GM10847 (cell line): Measurements from ENCODE around the gene LAMP5.

Source experiments
- POLR2A ChIP-seq: IDR thresholded peaks from 2 replicates; pipeline ENCODE4 v1.6.1; 2011; ENCODE audit not compliant: insufficient read length; ENCODE audit errors: extremely low read depth

Gene LAMP5

GRCh38 chr20:9514461-9515213, at the start of gene LAMP5:
LAMP5 (plus strand) TSS chr20:9514590; CDS start chr20:9514853, 263 bp downstream.
- TF ChIP-seq POLR2A: no peak

- TF ChIP-seq POLR2A: no peak
Observed at GRCh38 chr20:9467995-9468394, 46.4 kb upstream of the LAMP5 start.

GRCh38 chr20:9474835-9475415, 39.5 kb upstream of the LAMP5 start:
- no peak for TF ChIP-seq POLR2A

- no peak for TF ChIP-seq POLR2A
Observed at GRCh38 chr20:9475456-9475855, 38.9 kb upstream of the LAMP5 start.

GRCh38 chr20:9476174-9476573, 38.2 kb upstream of the LAMP5 start:
- TF ChIP-seq POLR2A: no peak

- TF ChIP-seq POLR2A: no peak
Observed at GRCh38 chr20:9476637-9477036, 37.8 kb upstream of the LAMP5 start.

GRCh38 chr20:9478771-9479170, 35.6 kb upstream of the LAMP5 start:
- no peak for TF ChIP-seq POLR2A

- TF ChIP-seq POLR2A: no peak
Observed at GRCh38 chr20:9480066-9480465, 34.3 kb upstream of the LAMP5 start.

GRCh38 chr20:9482180-9482579, 32.2 kb upstream of the LAMP5 start:
- TF ChIP-seq POLR2A: no peak

GRCh38 chr20:9483131-9483530, 31.3 kb upstream of the LAMP5 start:
- no peak for TF ChIP-seq POLR2A

- no peak for TF ChIP-seq POLR2A
Observed at GRCh38 chr20:9485614-9486340, 28.6 kb upstream of the LAMP5 start.

GRCh38 chr20:9487231-9487630, 27.2 kb upstream of the LAMP5 start:
- TF ChIP-seq POLR2A: no peak

- no peak for TF ChIP-seq POLR2A
Observed at GRCh38 chr20:9488063-9488462, 26.3 kb upstream of the LAMP5 start.

GRCh38 chr20:9490161-9490560, 24.2 kb upstream of the LAMP5 start:
- no peak for TF ChIP-seq POLR2A

- TF ChIP-seq POLR2A: no peak
Observed at GRCh38 chr20:9490631-9491030, 23.8 kb upstream of the LAMP5 start.

GRCh38 chr20:9491324-9491723, 23.1 kb upstream of the LAMP5 start:
- TF ChIP-seq POLR2A: no peak

- no peak for TF ChIP-seq POLR2A
Observed at GRCh38 chr20:9492067-9492466, 22.3 kb upstream of the LAMP5 start.

GRCh38 chr20:9493803-9494202, 20.6 kb upstream of the LAMP5 start:
- TF ChIP-seq POLR2A: no peak
